Keratinocyte (primary cell): Measurements from ENCODE around the gene FIP1L1. TPM values are rescaled to one million over a fixed set of nuclear protein-coding genes. Genes with fewer than 3 reads are reported as not detected.

ENCODE experiments used
- DNase-seq: peaks from one replicate; pipeline ENCODE4 v3.0.0-alpha.2; 2011; ENCODE audit warnings: low read depth, missing footprints, low spot score
- FAIRE-seq: peaks from 2 replicates; lab custom pipeline; 2011; peaks lifted over from hg19 to GRCh38; lab: Jason Lieb, UNC
- H2AFZ ChIP-seq: 2 replicates; pipeline ENCODE4 v1.6.0; 2012; ENCODE audit warnings: low read length, control low read depth, inconsistent platforms; ENCODE audit not compliant: control insufficient read depth
- H3K27ac ChIP-seq: 2 replicates; pipeline ENCODE4 v1.5.1; 2011; ENCODE audit warnings: low read length; ENCODE audit not compliant: control insufficient read depth, insufficient read depth
- H3K27me3 ChIP-seq: 3 replicates; pipeline ENCODE4 v1.6.0; 2011; ENCODE audit warnings: low read length; ENCODE audit not compliant: control insufficient read depth, insufficient read depth; ENCODE audit errors: extremely low read depth
- H3K36me3 ChIP-seq, 2 experiments: 2 replicates in 1 of 2; 3 replicates in 1 of 2; pipeline ENCODE4 v1.5.1; 2011; ENCODE audit warnings: low read length in 2 of 2, mild to moderate bottlenecking in 1 of 2; ENCODE audit not compliant: control insufficient read depth in 2 of 2, insufficient read depth in 2 of 2; ENCODE audit errors: extremely low read depth in 1 of 2
- H3K4me1 ChIP-seq: 3 replicates; pipeline ENCODE4 v1.5.1; 2011; ENCODE audit warnings: low read length; ENCODE audit not compliant: control insufficient read depth, insufficient read depth; ENCODE audit errors: extremely low read depth
- H3K4me2 ChIP-seq: 3 replicates; pipeline ENCODE4 v1.6.0; 2011; ENCODE audit warnings: low read depth, low read length; ENCODE audit not compliant: control insufficient read depth, insufficient read depth; ENCODE audit errors: extremely low read depth
- H3K4me3 ChIP-seq, 3 experiments: fragments of 200-600 bp in 1 of 3; sonication (generic) in 1 of 3; 2 replicates in 2 of 3; 3 replicates in 1 of 3; pipeline ENCODE4 v1.5.1; 2011 to 2016; ENCODE audit warnings: low read length in 3 of 3, mild to moderate bottlenecking in 3 of 3, control low read depth in 2 of 3, inconsistent platforms in 1 of 3, low read depth in 1 of 3, mixed read lengths in 1 of 3, mixed run types in 1 of 3, moderate library complexity in 1 of 3; ENCODE audit not compliant: control insufficient read depth in 2 of 3, insufficient read depth in 2 of 3; ENCODE audit errors: extremely low read depth in 1 of 3
- H3K79me2 ChIP-seq: 2 replicates; pipeline ENCODE4 v1.6.0; 2012; ENCODE audit warnings: low read length; ENCODE audit not compliant: control insufficient read depth, insufficient read depth
- H3K9ac ChIP-seq: 3 replicates; pipeline ENCODE4 v1.6.0; 2011; ENCODE audit warnings: low read length; ENCODE audit not compliant: control insufficient read depth, insufficient read depth; ENCODE audit errors: extremely low read depth
- H3K9me1 ChIP-seq: 3 replicates; pipeline ENCODE4 v1.6.0; 2011; ENCODE audit warnings: low read length; ENCODE audit not compliant: control insufficient read depth, insufficient read depth; ENCODE audit errors: extremely low read depth
- H3K9me3 ChIP-seq: 2 replicates; pipeline ENCODE4 v1.5.1; 2012; ENCODE audit warnings: low read depth, low read length; ENCODE audit not compliant: control insufficient read depth
- H4K20me1 ChIP-seq: 3 replicates; pipeline ENCODE4 v1.6.0; 2011; ENCODE audit warnings: low read length; ENCODE audit not compliant: control insufficient read depth, insufficient read depth; ENCODE audit errors: extremely low read depth
- EZH2 ChIP-seq: IDR thresholded peaks from one replicate; pipeline ENCODE4 v1.6.1; 2012; ENCODE audit warnings: inconsistent platforms, mild to moderate bottlenecking, low read length, moderate library complexity
- dilution Hi-C: fragments of 300-500 bp; cut with MboI; formaldehyde crosslinking; loops from one replicate; pipeline ENCODE4 v1.7.0; 2020; ENCODE audit warnings: low sequenced_read_pairs; ENCODE audit not compliant: extremely low pct_ligation_motif_present
- polyA plus RNA-seq, 5 experiments: library from polyadenylated mRNA; depleted of rRNA in 3 of 5; stranded (reverse) in 3 of 5; stranded (forward) in 1 of 5; unstranded in 1 of 5; fragments of >200 nt; gene quantifications; 1 replicate in 1 of 5; 2 replicates in 3 of 5; 3 replicates in 1 of 5; pipeline versions ENCODE4 v1.2.1 to v1.2.3, GENCODE V29; 2011 to 2012; ENCODE audit warnings: missing spikeins in 2 of 5, low read depth in 1 of 5, low replicate concordance in 1 of 5
- TF ChIP-seq, protein P1 (sequence below), 3 experiments: IDR thresholded peaks in 1 of 3; conservative IDR thresholded peaks in 1 of 3; optimal IDR thresholded peaks in 1 of 3; 2 replicates in 2 of 3; 3 replicates in 1 of 3; pipeline versions ENCODE3 to v1.5.1; 2011; ENCODE audit warnings: low read length in 3 of 3, mild to moderate bottlenecking in 3 of 3, moderate library complexity in 2 of 3, control low read depth in 1 of 3, inconsistent platforms in 1 of 3; ENCODE audit not compliant: insufficient read depth in 2 of 3; ENCODE audit errors: extremely low read depth in 1 of 3

The FIP1L1 gene
- polyA plus RNA-seq, 1 donor (not counting 4 experiments of a cell fraction or from before 2014, with no cell fraction given) = 36.7 TPM

- Histone ChIP-seq H3K9ac (peak overlapping the region; percentile 52), H2AFZ (no peak overlapping the region), H4K20me1 (no peaks in the 10 kb centered on the region), H3K9me3 (no peaks in the 10 kb centered on the region), H3K79me2 (no peaks in the 10 kb centered on the region), H3K36me3 (no peaks in the 10 kb centered on the region), H3K4me3 (no peak overlapping the region), H3K4me2 (peak overlapping the region; percentile 79), H3K27ac (peak overlapping the region; percentile 74), H3K9me1 (no peaks in the 10 kb centered on the region), H3K27me3 (no peaks in the 10 kb centered on the region), H3K4me1 (peaks cover 38% of the 10 kb centered on the region)
- dilution Hi-C loops = no loop called here
- FAIRE-seq (no peak), DNase-seq (no peak)
- TF ChIP-seq, protein P1, sequence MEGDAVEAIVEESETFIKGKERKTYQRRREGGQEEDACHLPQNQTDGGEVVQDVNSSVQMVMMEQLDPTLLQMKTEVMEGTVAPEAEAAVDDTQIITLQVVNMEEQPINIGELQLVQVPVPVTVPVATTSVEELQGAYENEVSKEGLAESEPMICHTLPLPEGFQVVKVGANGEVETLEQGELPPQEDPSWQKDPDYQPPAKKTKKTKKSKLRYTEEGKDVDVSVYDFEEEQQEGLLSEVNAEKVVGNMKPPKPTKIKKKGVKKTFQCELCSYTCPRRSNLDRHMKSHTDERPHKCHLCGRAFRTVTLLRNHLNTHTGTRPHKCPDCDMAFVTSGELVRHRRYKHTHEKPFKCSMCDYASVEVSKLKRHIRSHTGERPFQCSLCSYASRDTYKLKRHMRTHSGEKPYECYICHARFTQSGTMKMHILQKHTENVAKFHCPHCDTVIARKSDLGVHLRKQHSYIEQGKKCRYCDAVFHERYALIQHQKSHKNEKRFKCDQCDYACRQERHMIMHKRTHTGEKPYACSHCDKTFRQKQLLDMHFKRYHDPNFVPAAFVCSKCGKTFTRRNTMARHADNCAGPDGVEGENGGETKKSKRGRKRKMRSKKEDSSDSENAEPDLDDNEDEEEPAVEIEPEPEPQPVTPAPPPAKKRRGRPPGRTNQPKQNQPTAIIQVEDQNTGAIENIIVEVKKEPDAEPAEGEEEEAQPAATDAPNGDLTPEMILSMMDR (optimal IDR thresholded peaks at IDR 0.05 in 1 of 3, IDR thresholded peaks at IDR 0.05 in 1 of 3, conservative IDR thresholded peaks at IDR 0.05 in 1 of 3; ENCODE audit: extremely low read depth in 1 of 3, insufficient read depth in 2 of 3, low read length in 3 of 3) = no peak
- TF ChIP-seq EZH2 = no peak
Observed at GRCh38 chr4:53477636-53478035, 100.2 kb downstream of the FIP1L1 start.

DNA sequence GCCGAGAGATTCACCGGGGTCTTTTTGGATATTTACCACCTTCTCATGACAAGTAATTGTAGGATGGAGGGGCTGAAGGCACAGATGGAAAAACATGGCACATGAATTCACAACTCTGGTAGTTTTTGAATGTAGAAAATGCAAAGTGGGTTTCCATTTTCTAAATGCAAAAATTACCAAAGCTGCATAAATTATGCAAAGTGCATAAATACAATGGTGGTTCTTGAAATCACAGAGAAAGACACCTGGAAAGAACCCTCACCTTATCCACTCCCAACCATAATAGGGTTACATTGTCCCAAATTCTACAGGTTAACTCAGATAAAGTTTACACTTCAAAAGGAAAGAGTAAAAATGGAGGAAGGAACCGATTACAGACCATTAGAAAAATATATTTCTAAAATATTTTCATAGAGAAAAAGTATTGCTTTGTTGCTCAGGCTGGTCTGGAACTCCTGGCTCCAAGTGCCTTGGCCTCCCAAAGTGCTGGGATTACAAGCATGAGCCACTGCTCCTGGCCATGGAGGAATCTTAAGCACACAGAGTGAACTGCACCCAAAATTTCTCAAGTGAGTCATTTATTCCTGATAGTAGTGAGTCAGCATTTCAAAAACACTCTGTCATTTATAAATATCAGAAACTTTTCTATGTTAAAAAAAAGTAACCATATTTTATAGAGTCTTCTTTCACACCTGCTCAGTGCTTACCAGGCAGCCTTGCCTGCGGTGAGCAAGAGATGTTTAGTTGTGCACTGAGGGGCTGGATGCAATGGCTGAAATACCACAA lies 101.4 kb downstream of the FIP1L1 start:
- dilution Hi-C loops = no loop called here
- Histone ChIP-seq H2AFZ (no peak overlapping the region), H3K36me3 (no peaks in the 10 kb centered on the region), H3K9ac (no peak overlapping the region), H3K4me2 (peak overlapping the region; percentile 25), H3K4me3 (no peak overlapping the region), H3K27ac (peak overlapping the region; percentile 73), H3K4me1 (peaks cover 38% of the 10 kb centered on the region), H4K20me1 (no peaks in the 10 kb centered on the region), H3K79me2 (no peaks in the 10 kb centered on the region), H3K9me3 (no peaks in the 10 kb centered on the region), H3K27me3 (no peaks in the 10 kb centered on the region), H3K9me1 (no peaks in the 10 kb centered on the region)
- no peak for TF ChIP-seq EZH2
- TF ChIP-seq, protein P1 (optimal IDR thresholded peaks at IDR 0.05 in 1 of 3, IDR thresholded peaks at IDR 0.05 in 1 of 3, conservative IDR thresholded peaks at IDR 0.05 in 1 of 3; ENCODE audit: extremely low read depth in 1 of 3, insufficient read depth in 2 of 3, low read length in 3 of 3) = no peak
- peak; percentile 45 for DNase-seq
- no peak for FAIRE-seq
